Skin of body (tissue), 2 donors: ENCODE data around the gene SHOC2. TPM values are rescaled to one million over a fixed set of nuclear protein-coding genes. Genes with fewer than 3 reads are reported as not detected.

Source experiments
- small RNA-seq: library from RNA; depleted of rRNA; stranded (forward); fragments of <200 nt; gene quantifications from one replicate; pipeline ENCODE3, GENCODE V24; 2014; ENCODE audit warnings: low replicate concordance
- total RNA-seq: library from RNA; depleted of rRNA; stranded (reverse); fragments of >200 nt; gene quantifications from one replicate; pipeline ENCODE4 v1.2.3, GENCODE V29; 2014

SHOC2 gene
- total RNA-seq, 1 donor from 2014 or later = 73.8 TPM

Small RNA genes within 50 kb of the gene (small RNA-seq; reads per million reads assigned to genes)
- gene MIR548E = 2.3 reads per million, percentile 87 among the genes with 10 or more reads in this experiment

Other genes with a start within 250 kb of the SHOC2 start
- 205 TPM for gene PDCD4, start 47.7 kb upstream of the SHOC2 start, total RNA-seq
- 13.8 TPM for gene BBIP1, start 424 bp upstream of the SHOC2 start, total RNA-seq
- gene ADRA2A, start 157.4 kb downstream of the SHOC2 start, total RNA-seq = 2.0 TPM